ENCODE results near the gene CELSR2.

- TF ChIP-seq CTCF (IDR thresholded peaks at IDR 0.05) (no peak), POLR2A (IDR thresholded peaks at IDR 0.05) (no peak)
Measured at GRCh38 chr1:109309347-109309746, 60.0 kb downstream of the CELSR2 start.

All from uterus (tissue), 2 donors.